Measurements from ENCODE around the gene CYP2W1. TPM values are rescaled to one million over a fixed set of nuclear protein-coding genes. Genes with fewer than 3 reads are reported as not detected.

Gene CYP2W1
- total RNA-seq, 1 donor from 2014 or later, result not detected

GRCh38 chr7:1007901-1008300 lies 24.9 kb downstream of the CYP2W1 start:
- Histone ChIP-seq H3K36me3 (ENCODE audit: insufficient read depth, low read length) (no peaks in the 10 kb centered on the region), H3K9ac (ENCODE audit: low read length) (no peak overlapping the region), H2AFZ (ENCODE audit: low read depth, low read length) (no peak overlapping the region), H3K27ac (ENCODE audit: low read depth, low read length) (no peak overlapping the region), H3K79me2 (ENCODE audit: insufficient read depth, low read length) (peaks cover 15% of the 10 kb centered on the region), H3K27me3 (ENCODE audit: insufficient read depth, low read length) (no peaks in the 10 kb centered on the region), H3K4me3 (ENCODE audit: insufficient read depth, low read depth, low read length) (no peak overlapping the region), H4K20me1 (ENCODE audit: insufficient read depth, low read length) (peaks cover 32% of the 10 kb centered on the region), H3K4me2 (ENCODE audit: low read length) (no peak overlapping the region), H3K4me1 (ENCODE audit: insufficient read depth, low read length) (no peaks in the 10 kb centered on the region), H3K9me3 (ENCODE audit: insufficient read depth, low read depth, low read length) (no peaks in the 10 kb centered on the region)
- Mint-ChIP-seq H3K27me3 (ENCODE audit: low read depth, unreplicated experiment) (no peaks in the 10 kb centered on the region), H3K4me3 (ENCODE audit: unreplicated experiment) (no peak overlapping the region), H3K27ac (ENCODE audit: unreplicated experiment) (no peak overlapping the region), H3K9me3 (ENCODE audit: unreplicated experiment) (no peaks in the 10 kb centered on the region), H3K4me1 (ENCODE audit: low read depth, unreplicated experiment) (peaks cover 4% of the 10 kb centered on the region), H3K36me3 (ENCODE audit: low read depth, unreplicated experiment) (peaks cover 4% of the 10 kb centered on the region)
- FAIRE-seq (no peak), DNase-seq (ENCODE audit: low read depth) (no peak)
- TF ChIP-seq EZH2 (IDR thresholded peaks at IDR 0.05; ENCODE audit: insufficient read depth, low read length) (no peak), CTCF (IDR thresholded peaks at IDR 0.05; ENCODE audit: insufficient read depth, low read depth, low read length) (no peak)

GRCh38 chr7:1008733-1009363 lies 25.9 kb downstream of the CYP2W1 start:
- peaks cover 16% of the 10 kb centered on the region for H3K79me2 ChIP-seq (ENCODE audit: insufficient read depth, low read length)
- peaks cover 41% of the 10 kb centered on the region for H4K20me1 ChIP-seq (ENCODE audit: insufficient read depth, low read length)
- no peak overlapping the region for H3K4me3 Mint-ChIP-seq (ENCODE audit: unreplicated experiment)
- H3K27me3 Mint-ChIP-seq (ENCODE audit: low read depth, unreplicated experiment), result no peaks in the 10 kb centered on the region
- H3K9ac ChIP-seq (ENCODE audit: low read length), result no peak overlapping the region
- no peaks in the 10 kb centered on the region for H3K4me1 ChIP-seq (ENCODE audit: insufficient read depth, low read length)
- H3K9me3 Mint-ChIP-seq (ENCODE audit: unreplicated experiment), result no peaks in the 10 kb centered on the region
- no peak overlapping the region for H3K27ac ChIP-seq (ENCODE audit: low read depth, low read length)
- H3K4me1 Mint-ChIP-seq (ENCODE audit: low read depth, unreplicated experiment), result peaks cover 8% of the 10 kb centered on the region
- DNase-seq (ENCODE audit: low read depth) (no peak), FAIRE-seq (no peak)
- H3K36me3 ChIP-seq (ENCODE audit: insufficient read depth, low read length), result no peaks in the 10 kb centered on the region
- no peaks in the 10 kb centered on the region for H3K9me3 ChIP-seq (ENCODE audit: insufficient read depth, low read depth, low read length)
- peak overlapping the region; percentile 47 for H3K27ac Mint-ChIP-seq (ENCODE audit: unreplicated experiment)
- H2AFZ ChIP-seq (ENCODE audit: low read depth, low read length), result no peak overlapping the region
- TF ChIP-seq CTCF (IDR thresholded peaks at IDR 0.05; ENCODE audit: insufficient read depth, low read depth, low read length) (no peak), EZH2 (IDR thresholded peaks at IDR 0.05; ENCODE audit: insufficient read depth, low read length) (no peak)
- no peaks in the 10 kb centered on the region for H3K27me3 ChIP-seq (ENCODE audit: insufficient read depth, low read length)
- H3K4me3 ChIP-seq (ENCODE audit: insufficient read depth, low read depth, low read length), result no peak overlapping the region
- H3K4me2 ChIP-seq (ENCODE audit: low read length), result no peak overlapping the region
- H3K36me3 Mint-ChIP-seq (ENCODE audit: low read depth, unreplicated experiment), result peaks cover 4% of the 10 kb centered on the region

GRCh38 chr7:1009747-1010146 lies 26.8 kb downstream of the CYP2W1 start:
- FAIRE-seq, result no peak
- no peaks in the 10 kb centered on the region for H3K36me3 ChIP-seq (ENCODE audit: insufficient read depth, low read length)
- H3K4me3 Mint-ChIP-seq (ENCODE audit: unreplicated experiment), result no peak overlapping the region
- no peak overlapping the region for H3K27ac ChIP-seq (ENCODE audit: low read depth, low read length)
- no peaks in the 10 kb centered on the region for H3K9me3 ChIP-seq (ENCODE audit: insufficient read depth, low read depth, low read length)
- no peak for TF ChIP-seq EZH2 (IDR thresholded peaks at IDR 0.05; ENCODE audit: insufficient read depth, low read length)
- TF ChIP-seq CTCF (IDR thresholded peaks at IDR 0.05; ENCODE audit: insufficient read depth, low read depth, low read length), result no peak
- H3K79me2 ChIP-seq (ENCODE audit: insufficient read depth, low read length), result peaks cover 24% of the 10 kb centered on the region
- H2AFZ ChIP-seq (ENCODE audit: low read depth, low read length), result no peak overlapping the region
- H3K4me1 ChIP-seq (ENCODE audit: insufficient read depth, low read length), result no peaks in the 10 kb centered on the region
- no peak for DNase-seq (ENCODE audit: low read depth)
- no peak overlapping the region for H3K9ac ChIP-seq (ENCODE audit: low read length)
- H3K27ac Mint-ChIP-seq (ENCODE audit: unreplicated experiment), result no peak overlapping the region
- H4K20me1 ChIP-seq (ENCODE audit: insufficient read depth, low read length), result peaks cover 50% of the 10 kb centered on the region
- no peak overlapping the region for H3K4me2 ChIP-seq (ENCODE audit: low read length)
- H3K27me3 Mint-ChIP-seq (ENCODE audit: low read depth, unreplicated experiment), result no peaks in the 10 kb centered on the region
- H3K27me3 ChIP-seq (ENCODE audit: insufficient read depth, low read length), result no peaks in the 10 kb centered on the region
- peaks cover 4% of the 10 kb centered on the region for H3K36me3 Mint-ChIP-seq (ENCODE audit: low read depth, unreplicated experiment)
- peaks cover 10% of the 10 kb centered on the region for H3K4me1 Mint-ChIP-seq (ENCODE audit: low read depth, unreplicated experiment)
- H3K9me3 Mint-ChIP-seq (ENCODE audit: unreplicated experiment), result no peaks in the 10 kb centered on the region
- no peak overlapping the region for H3K4me3 ChIP-seq (ENCODE audit: insufficient read depth, low read depth, low read length)
